Measurements from ENCODE around the gene DMAC1. TPM values are rescaled to one million over a fixed set of nuclear protein-coding genes. Genes with fewer than 3 reads are reported as not detected.

Gene DMAC1
- total RNA-seq, 2 donors from 2014 or later = 8.0 to 9.6 TPM

GRCh38 chr9:7790022-7790818, 9.4 kb downstream of the DMAC1 start:
- Histone ChIP-seq H3K27ac (no peak overlapping the region), H3K4me1 (no peaks in the 10 kb centered on the region), H3K36me3 (replicated peaks in 1 of 2; ENCODE audit: insufficient read depth in 1 of 2, low read depth in 2 of 2) (peaks cover 0 to 2% of the 10 kb centered on the region in 2 donors), H3K27me3 (no peaks in the 10 kb centered on the region), H3K4me3 (no peak overlapping the region), H3K9me3 (no peaks in the 10 kb centered on the region)
- 58 to 72% methylated on average over 9 to 12 of the region's 12 CpGs for WGBS, 2 donors
- intact Hi-C loops (cut with DNase I) = no loop called here
- no peak for DNase-seq
- no peak for TF ChIP-seq POLR2A (IDR thresholded peaks at IDR 0.05)
- no peak for TF ChIP-seq CTCF (IDR thresholded peaks at IDR 0.05)
- no peak for ATAC-seq

- no peaks in the 10 kb centered on the region for H3K36me3 ChIP-seq (replicated peaks in 1 of 2; ENCODE audit: insufficient read depth in 1 of 2, low read depth in 2 of 2)
- no peak for DNase-seq
- TF ChIP-seq POLR2A (IDR thresholded peaks at IDR 0.05) (no peak), CTCF (IDR thresholded peaks at IDR 0.05) (no peak)
- H3K9me3 ChIP-seq = no peaks in the 10 kb centered on the region
- H3K4me3 ChIP-seq = no peak overlapping the region
- no peaks in the 10 kb centered on the region for H3K4me1 ChIP-seq
- ATAC-seq = no peak
- no peaks in the 10 kb centered on the region for H3K27me3 ChIP-seq
- intact Hi-C loops (cut with DNase I) = no loop called here
- H3K27ac ChIP-seq = no peak overlapping the region
- 73 to 96% methylated on average over 3 of the region's 3 CpGs for WGBS, 2 donors
Measured at GRCh38 chr9:7788772-7789171, 10.8 kb downstream of the DMAC1 start.

DNA sequence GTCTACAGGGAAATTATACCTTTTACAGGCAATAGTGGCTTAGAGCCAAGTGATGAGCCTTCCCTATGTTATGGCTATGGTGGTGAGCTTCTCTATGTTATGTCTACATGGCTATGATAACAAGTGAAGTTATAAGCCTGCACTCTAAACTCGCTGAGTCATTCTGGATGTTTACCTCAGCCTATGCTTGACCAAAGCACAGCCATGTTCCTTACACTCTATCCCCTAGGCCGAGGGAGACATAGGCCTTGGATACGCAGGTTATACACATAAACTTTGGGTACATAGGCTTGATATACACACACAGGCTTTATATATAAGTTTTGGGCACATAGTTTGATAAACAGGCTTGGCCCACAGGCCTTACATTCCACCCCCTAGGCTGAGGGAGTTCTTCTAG, 13.8 kb downstream of the DMAC1 start:
- Histone ChIP-seq H3K36me3 (replicated peaks in 1 of 2; ENCODE audit: insufficient read depth in 1 of 2, low read depth in 2 of 2) (no peaks in the 10 kb centered on the region), H3K9me3 (no peaks in the 10 kb centered on the region), H3K4me1 (no peaks in the 10 kb centered on the region), H3K27ac (no peak overlapping the region), H3K4me3 (no peak overlapping the region), H3K27me3 (no peaks in the 10 kb centered on the region)
- intact Hi-C loops (cut with DNase I) = no loop called here
- DNase-seq (no peak), ATAC-seq (no peak)
- 68 to 82% methylated on average over 3 of the region's 3 CpGs for WGBS, 2 donors
- TF ChIP-seq POLR2A (IDR thresholded peaks at IDR 0.05) = no peak
- no peak for TF ChIP-seq CTCF (IDR thresholded peaks at IDR 0.05)

- TF ChIP-seq CTCF (IDR thresholded peaks at IDR 0.05) (no peak), POLR2A (IDR thresholded peaks at IDR 0.05) (no peak)
- Histone ChIP-seq H3K9me3 (no peaks in the 10 kb centered on the region), H3K27ac (no peak overlapping the region), H3K4me1 (no peaks in the 10 kb centered on the region), H3K36me3 (replicated peaks in 1 of 2; ENCODE audit: insufficient read depth in 1 of 2, low read depth in 2 of 2) (no peaks in the 10 kb centered on the region), H3K4me3 (no peak overlapping the region), H3K27me3 (no peaks in the 10 kb centered on the region)
- DNase-seq = no peak
- intact Hi-C loops (cut with DNase I) = no loop called here
- 61 to 65% methylated on average over 6 of the region's 6 CpGs for WGBS, 2 donors
- peak; percentile 58 for ATAC-seq
Measured at GRCh38 chr9:7784472-7784871, 15.1 kb downstream of the DMAC1 start.

- ATAC-seq (no peak), DNase-seq (no peak)
- H3K4me3 ChIP-seq = no peak overlapping the region
- no peaks in the 10 kb centered on the region for H3K27me3 ChIP-seq
- TF ChIP-seq CTCF (IDR thresholded peaks at IDR 0.05) = no peak
- no peak for TF ChIP-seq POLR2A (IDR thresholded peaks at IDR 0.05)
- H3K27ac ChIP-seq = no peak overlapping the region
- no peaks in the 10 kb centered on the region for H3K9me3 ChIP-seq
- no peaks in the 10 kb centered on the region for H3K4me1 ChIP-seq
- WGBS, 2 donors = 67 to 79% methylated on average over 5 of the region's 5 CpGs
- no peaks in the 10 kb centered on the region for H3K36me3 ChIP-seq (replicated peaks in 1 of 2; ENCODE audit: insufficient read depth in 1 of 2, low read depth in 2 of 2)
- intact Hi-C loops (cut with DNase I) = no loop called here
Measured at GRCh38 chr9:7783635-7784063, 15.9 kb downstream of the DMAC1 start.

Data from body of pancreas (tissue), 4 donors.